IMR-90 (cell line): ENCODE measurements around the gene HPN. TPM values are rescaled to one million over a fixed set of nuclear protein-coding genes. Genes with fewer than 3 reads are reported as not detected.

Experiments used
- ATAC-seq: fragments of 200-7000 bp; cut with Tn5 transposase; 2 replicates; pipeline ENCODE4 v1.9.1; 2020; ENCODE audit warnings: low read depth, mild to moderate bottlenecking, moderate library complexity
- BruUV-seq: library from RNA; stranded (reverse); fragments of 400-500 nt; replicated peaks from 2 replicates; lab custom pipeline; 2021; lab: Mats Ljungman, UMichigan
- CTCF ChIA-PET: fragments of 300-600 bp; formaldehyde crosslinking; extraction: SDS; loops from one replicate; lab custom pipeline; 2021; ENCODE audit warnings: antibody characterized with exemption; lab: Yijun Ruan, JAX
- POLR2A ChIA-PET: fragments of 300-600 bp; sonication (Branson Sonifier 250); formaldehyde crosslinking; loops from one replicate; lab custom pipeline; 2022; ENCODE audit warnings: antibody characterized with exemption; ENCODE audit not compliant: unreplicated experiment; lab: Charles Lee
- DNase-seq: peaks from one replicate; pipeline ENCODE4 v3.0.0; 2013
- H2AFZ ChIP-seq: replicated peaks from 2 replicates; pipeline ENCODE3; 2013; ENCODE audit warnings: low read length, mild to moderate bottlenecking; ENCODE audit not compliant: poor library complexity
- H2AK5ac ChIP-seq: 2 replicates; pipeline ENCODE4 v1.6.1; 2013; ENCODE audit warnings: low read depth, low read length, inconsistent platforms
- H2AK9ac ChIP-seq: replicated peaks from 2 replicates; pipeline ENCODE3; 2013; ENCODE audit warnings: mild to moderate bottlenecking, low read depth, low read length, moderate library complexity; ENCODE audit not compliant: poor library complexity
- H2BK120ac ChIP-seq: 2 replicates; pipeline ENCODE4 v1.6.1; 2013; ENCODE audit warnings: low read depth, low read length, inconsistent platforms
- H2BK15ac ChIP-seq: 3 replicates; pipeline ENCODE4 v1.6.1; 2013; ENCODE audit warnings: low read depth, low read length, inconsistent platforms
- H2BK20ac ChIP-seq: 2 replicates; pipeline ENCODE4 v1.6.1; 2013; ENCODE audit warnings: low read depth, mild to moderate bottlenecking, inconsistent platforms, low read length, moderate library complexity
- H2BK5ac ChIP-seq: 2 replicates; pipeline ENCODE4 v1.6.1; 2013; ENCODE audit warnings: mild to moderate bottlenecking, low read depth, low read length, inconsistent platforms; ENCODE audit not compliant: poor library complexity, severe bottlenecking
- H3K14ac ChIP-seq: replicated peaks from 2 replicates; pipeline ENCODE4 v1.6.1; 2013; ENCODE audit warnings: low read depth, low read length, inconsistent platforms
- H3K18ac ChIP-seq: 2 replicates; pipeline ENCODE4 v1.6.1; 2013; ENCODE audit warnings: low read depth, low read length, control low read depth
- H3K23ac ChIP-seq: 2 replicates; pipeline ENCODE4 v1.6.1; 2013; ENCODE audit warnings: low read depth, low read length, inconsistent platforms
- H3K27ac ChIP-seq: 2 replicates; pipeline ENCODE4 v1.5.1; 2013; ENCODE audit warnings: mild to moderate bottlenecking, control low read depth, low read length; ENCODE audit not compliant: insufficient read depth
- H3K27me3 ChIP-seq: 2 replicates; pipeline ENCODE4 v1.6.1; 2013; ENCODE audit warnings: low read length; ENCODE audit not compliant: control insufficient read depth, insufficient read depth
- H3K36me3 ChIP-seq: 2 replicates; pipeline ENCODE4 v1.6.1; 2013; ENCODE audit warnings: low read length, mixed read lengths; ENCODE audit not compliant: control insufficient read depth, insufficient read depth
- H3K4ac ChIP-seq: 2 replicates; pipeline ENCODE4 v1.6.1; 2013; ENCODE audit warnings: low read depth, low read length, inconsistent platforms
- H3K4me1 ChIP-seq: 2 replicates; pipeline ENCODE4 v1.6.1; 2013; ENCODE audit warnings: low read length, mixed read lengths; ENCODE audit not compliant: control insufficient read depth, insufficient read depth
- H3K4me2 ChIP-seq: 2 replicates; pipeline ENCODE4 v1.6.1; 2013; ENCODE audit warnings: low read depth, mild to moderate bottlenecking, control low read depth, low read length, moderate library complexity
- H3K4me3 ChIP-seq: 2 replicates; pipeline ENCODE4 v1.5.1; 2013; ENCODE audit warnings: low read depth, mild to moderate bottlenecking, control low read depth, low read length, moderate library complexity; ENCODE audit not compliant: insufficient read depth
- H3K56ac ChIP-seq: 2 replicates; pipeline ENCODE4 v1.6.1; 2013; ENCODE audit warnings: low read length, inconsistent platforms; ENCODE audit not compliant: insufficient read depth; ENCODE audit errors: extremely low read depth
- H3K79me1 ChIP-seq, 2 experiments: 2 replicates each; pipeline ENCODE4 v1.6.1; 2013; ENCODE audit warnings: low read length in 2 of 2, inconsistent platforms in 1 of 2, low read depth in 1 of 2
- H3K9ac ChIP-seq: 2 replicates; pipeline ENCODE4 v1.6.1; 2013; ENCODE audit warnings: low read depth, low read length, control low read depth
- H3K9me1 ChIP-seq: 2 replicates; pipeline ENCODE4 v1.6.1; 2013; ENCODE audit warnings: low read length, inconsistent platforms; ENCODE audit not compliant: insufficient read depth
- H3K9me3 ChIP-seq: 2 replicates; pipeline ENCODE4 v1.6.1; 2013; ENCODE audit warnings: low read length; ENCODE audit not compliant: control insufficient read depth, insufficient read depth
- H4K20me1 ChIP-seq: 2 replicates; pipeline ENCODE4 v1.6.1; 2013; ENCODE audit warnings: low read length, inconsistent platforms; ENCODE audit not compliant: insufficient read depth
- H4K5ac ChIP-seq: 2 replicates; pipeline ENCODE4 v1.6.1; 2013; ENCODE audit warnings: mild to moderate bottlenecking, low read depth, low read length, control low read depth
- H4K8ac ChIP-seq, 2 experiments: 2 replicates each; pipeline ENCODE4 v1.6.1; 2013; ENCODE audit warnings: low read depth in 2 of 2, low read length in 2 of 2, control low read depth in 1 of 2, inconsistent platforms in 1 of 2
- H4K91ac ChIP-seq: 2 replicates; pipeline ENCODE4 v1.6.1; 2013; ENCODE audit warnings: low read depth, low read length, inconsistent platforms; ENCODE audit not compliant: insufficient read depth
- BHLHE40 ChIP-seq: fragments of 150-350 bp; IDR thresholded peaks from 2 replicates; pipeline ENCODE4 v1.6.1; 2016; ENCODE audit warnings: mild to moderate bottlenecking, low read depth, low read length
- CEBPB ChIP-seq: IDR thresholded peaks from 2 replicates; pipeline ENCODE4 v1.6.1; 2012; ENCODE audit warnings: low read depth, low read length, improper control_type of control experiment
- CHD1 ChIP-seq: IDR thresholded peaks from 2 replicates; pipeline ENCODE4 v1.6.1; 2012; ENCODE audit warnings: low read depth, low read length, improper control_type of control experiment
- FOS ChIP-seq: fragments of 150-350 bp; IDR thresholded peaks from 2 replicates; pipeline ENCODE4 v1.6.1; 2016; ENCODE audit warnings: low read depth, low read length
- MAFK ChIP-seq: IDR thresholded peaks from 2 replicates; pipeline ENCODE4 v1.6.1; 2012; ENCODE audit warnings: low read depth, low read length, improper control_type of control experiment
- MAZ ChIP-seq: IDR thresholded peaks from 2 replicates; pipeline ENCODE4 v1.6.1; 2012; ENCODE audit warnings: low read depth, mild to moderate bottlenecking, low read length, improper control_type of control experiment, moderate library complexity, borderline replicate concordance
- MXI1 ChIP-seq: IDR thresholded peaks from 2 replicates; pipeline ENCODE4 v1.6.1; 2012; ENCODE audit warnings: low read depth, mild to moderate bottlenecking, low read length, moderate library complexity, borderline replicate concordance
- NFE2L2 ChIP-seq: fragments of 150-350 bp; IDR thresholded peaks from 2 replicates; pipeline ENCODE4 v1.6.1; 2016; ENCODE audit warnings: low read depth, mild to moderate bottlenecking, low read length
- POLR2A ChIP-seq: IDR thresholded peaks from 2 replicates; pipeline ENCODE4 v1.6.1; 2012; ENCODE audit warnings: mild to moderate bottlenecking, low read depth, low read length
- RAD21 ChIP-seq: IDR thresholded peaks from 2 replicates; pipeline ENCODE4 v1.6.1; 2012; ENCODE audit warnings: low read length, improper control_type of control experiment
- RCOR1 ChIP-seq: IDR thresholded peaks from 2 replicates; pipeline ENCODE4 v1.6.1; 2012; ENCODE audit warnings: mild to moderate bottlenecking, low read length, improper control_type of control experiment; ENCODE audit not compliant: insufficient replicate concordance
- RFX5 ChIP-seq: IDR thresholded peaks from 2 replicates; pipeline ENCODE4 v1.8.0; 2012; ENCODE audit warnings: low read depth, mild to moderate bottlenecking, low read length, moderate library complexity
- SMC3 ChIP-seq: fragments of 150-350 bp; IDR thresholded peaks from 2 replicates; pipeline ENCODE4 v1.6.1; 2016; ENCODE audit warnings: low read depth, mild to moderate bottlenecking, antibody characterized with exemption, low read length, moderate library complexity
- WGBS, 2 experiments: methylation state at CpG; one replicate each; pipeline versions ENCODE4 v1.1.5 to v1.1.7; 2013; ENCODE audit warnings: missing lambda C conversion rate in 2 of 2; ENCODE audit not compliant: insufficient read length in 1 of 2; ENCODE audit errors: extremely low coverage in 2 of 2; 5-methylcytosine and 5-hydroxymethylcytosine counted together
- dilution Hi-C: fragments of 300-500 bp; cut with HindIII; formaldehyde crosslinking; loops from one replicate; pipeline ENCODE4 v1.14.3; 2018; ENCODE audit warnings: low sequenced_read_pairs; ENCODE audit not compliant: unreplicated experiment
- in situ Hi-C: fragments of 300-500 bp; cut with MboI; formaldehyde crosslinking; loops from 3 replicates; pipeline ENCODE4 v1.14.3; 2019; ENCODE audit warnings: low sequenced_read_pairs, inconsistent platforms, mixed read lengths
- intact Hi-C: fragments of 100-400 bp; cut with micrococcal nuclease; formaldehyde crosslinking; loops from 2 replicates; pipeline ENCODE4 v1.10.0; 2022
- polyA plus RNA-seq, 3 experiments: library from polyadenylated mRNA; depleted of rRNA; stranded (reverse); fragments of >200 nt; gene quantifications; 2 replicates each; pipeline ENCODE4 v1.2.3, GENCODE V29; 2012; ENCODE audit warnings: low replicate concordance in 1 of 3
- total RNA-seq: library from RNA; depleted of rRNA; stranded (reverse); fragments of >200 nt; gene quantifications from 2 replicates; pipeline ENCODE4 v1.2.3, GENCODE V29; 2012
- TF ChIP-seq, protein P1 (sequence below): conservative IDR thresholded peaks from 2 replicates; pipeline ENCODE4 v1.5.1; 2012; ENCODE audit warnings: mild to moderate bottlenecking, low read depth, low read length, improper control_type of control experiment
- TF ChIP-seq, protein P2 (sequence below): fragments of 150-350 bp; IDR thresholded peaks from 2 replicates; pipeline ENCODE4 v1.6.1; 2017; ENCODE audit warnings: mild to moderate bottlenecking, antibody characterized with exemption, low read length, low read depth

HPN gene
- total and polyA plus RNA-seq, 2 of the 4 experiments (the other 2 are of a cell fraction): not detected

DNA sequence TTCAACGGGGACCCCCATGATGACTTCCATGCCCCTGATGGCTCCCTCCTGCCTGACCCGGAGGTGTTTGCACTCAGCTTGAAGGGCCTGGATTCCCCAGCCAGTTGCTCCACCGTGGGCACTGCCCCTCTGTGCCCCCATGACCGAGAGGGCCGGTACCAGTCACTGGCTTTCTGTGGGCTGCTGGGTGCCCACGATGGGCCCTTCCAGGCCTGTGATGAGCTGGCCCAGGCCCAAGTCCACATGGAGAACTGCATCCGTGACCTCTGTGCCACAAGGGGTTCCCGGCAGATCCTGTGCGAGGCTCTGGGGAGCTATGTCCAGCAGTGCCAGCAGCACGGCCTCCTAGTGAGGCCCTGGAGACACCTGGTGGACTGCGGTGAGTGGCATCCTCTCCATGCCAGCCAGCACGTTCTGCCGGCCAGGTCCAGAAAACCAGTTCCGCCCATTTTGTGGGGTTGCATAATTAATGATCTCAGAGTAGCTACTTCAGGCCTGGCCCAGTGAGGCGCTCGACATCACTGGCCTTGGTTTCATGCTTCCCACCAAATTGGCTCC is 39.2 kb downstream of the HPN start:
- H4K91ac ChIP-seq: no peak overlapping the region
- H3K27ac ChIP-seq: no peak overlapping the region
- H2AK5ac ChIP-seq: no peak overlapping the region
- H3K4ac ChIP-seq: no peak overlapping the region
- dilution Hi-C loops: no loop called here
- no TSS peak for BruUV-seq
- TF ChIP-seq MAFK (no peak), CHD1 (no peak), BHLHE40 (no peak), RCOR1 (no peak), MXI1 (no peak), RAD21 (no peak), RFX5 (no peak), SMC3 (no peak), CEBPB (no peak), MAZ (no peak), POLR2A (no peak), FOS (no peak), NFE2L2 (no peak)
- TF ChIP-seq, protein P1, sequence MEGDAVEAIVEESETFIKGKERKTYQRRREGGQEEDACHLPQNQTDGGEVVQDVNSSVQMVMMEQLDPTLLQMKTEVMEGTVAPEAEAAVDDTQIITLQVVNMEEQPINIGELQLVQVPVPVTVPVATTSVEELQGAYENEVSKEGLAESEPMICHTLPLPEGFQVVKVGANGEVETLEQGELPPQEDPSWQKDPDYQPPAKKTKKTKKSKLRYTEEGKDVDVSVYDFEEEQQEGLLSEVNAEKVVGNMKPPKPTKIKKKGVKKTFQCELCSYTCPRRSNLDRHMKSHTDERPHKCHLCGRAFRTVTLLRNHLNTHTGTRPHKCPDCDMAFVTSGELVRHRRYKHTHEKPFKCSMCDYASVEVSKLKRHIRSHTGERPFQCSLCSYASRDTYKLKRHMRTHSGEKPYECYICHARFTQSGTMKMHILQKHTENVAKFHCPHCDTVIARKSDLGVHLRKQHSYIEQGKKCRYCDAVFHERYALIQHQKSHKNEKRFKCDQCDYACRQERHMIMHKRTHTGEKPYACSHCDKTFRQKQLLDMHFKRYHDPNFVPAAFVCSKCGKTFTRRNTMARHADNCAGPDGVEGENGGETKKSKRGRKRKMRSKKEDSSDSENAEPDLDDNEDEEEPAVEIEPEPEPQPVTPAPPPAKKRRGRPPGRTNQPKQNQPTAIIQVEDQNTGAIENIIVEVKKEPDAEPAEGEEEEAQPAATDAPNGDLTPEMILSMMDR: no peak
- TF ChIP-seq, protein P2, sequence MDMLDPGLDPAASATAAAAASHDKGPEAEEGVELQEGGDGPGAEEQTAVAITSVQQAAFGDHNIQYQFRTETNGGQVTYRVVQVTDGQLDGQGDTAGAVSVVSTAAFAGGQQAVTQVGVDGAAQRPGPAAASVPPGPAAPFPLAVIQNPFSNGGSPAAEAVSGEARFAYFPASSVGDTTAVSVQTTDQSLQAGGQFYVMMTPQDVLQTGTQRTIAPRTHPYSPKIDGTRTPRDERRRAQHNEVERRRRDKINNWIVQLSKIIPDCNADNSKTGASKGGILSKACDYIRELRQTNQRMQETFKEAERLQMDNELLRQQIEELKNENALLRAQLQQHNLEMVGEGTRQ: no peak
- no peaks in the 10 kb centered on the region for H3K79me1 ChIP-seq
- POLR2A ChIA-PET: interaction anchor here (0.5 kb wide), 1 partner anchor 207 kb away, joined by 3 read pairs; no protein-coding TSS in a partner anchor
- H3K36me3 ChIP-seq: no peaks in the 10 kb centered on the region
- intact Hi-C loops: no loop called here
- no peak overlapping the region for H3K4me3 ChIP-seq
- DNase-seq (no peak), ATAC-seq (no peak)
- no peak overlapping the region for H3K56ac ChIP-seq
- no peak overlapping the region for H2AK9ac ChIP-seq
- no peak overlapping the region for H3K18ac ChIP-seq
- H2BK15ac ChIP-seq: no peak overlapping the region
- no peak overlapping the region for H3K23ac ChIP-seq
- no peak overlapping the region for H2AFZ ChIP-seq
- no peaks in the 10 kb centered on the region for H3K4me1 ChIP-seq
- H4K5ac ChIP-seq: no peak overlapping the region
- H3K9ac ChIP-seq: no peak overlapping the region
- H3K27me3 ChIP-seq: peaks cover 9% of the 10 kb centered on the region
- WGBS, 2 experiments: 75% methylated on average over 9 of the region's 16 CpGs; no CpG with 5 or more reads in 1 of the 2 experiments
- H3K9me1 ChIP-seq: no peaks in the 10 kb centered on the region
- no peak overlapping the region for H2BK5ac ChIP-seq
- no peaks in the 10 kb centered on the region for H4K20me1 ChIP-seq
- H3K9me3 ChIP-seq: no peaks in the 10 kb centered on the region; the same call in 1 of the 2 replicates
- in situ Hi-C loops: no loop called here
- no peak overlapping the region for H4K8ac ChIP-seq
- CTCF ChIA-PET: no interaction called here
- H3K4me2 ChIP-seq: no peak overlapping the region
- H2BK20ac ChIP-seq: no peak overlapping the region
- H3K14ac ChIP-seq: no peak overlapping the region
- H2BK120ac ChIP-seq: no peak overlapping the region
